GM13976 (cell line): ENCODE measurements around the gene MVB12B.

Experiments used
- DNase-seq: peaks from one replicate; pipeline ENCODE4 v3.0.0; 2012; ENCODE audit warnings: low spot score
- in situ Hi-C: fragments of 300-500 bp; cut with MboI; formaldehyde crosslinking; loops from one replicate; pipeline ENCODE4 v1.12.0; 2022; ENCODE audit warnings: low sequenced_read_pairs, mixed read lengths, inconsistent platforms; ENCODE audit not compliant: unreplicated experiment
- TF ChIP-seq, protein P1 (sequence below): IDR thresholded peaks from 2 replicates; pipeline ENCODE4 v1.5.1; 2012; ENCODE audit warnings: borderline replicate concordance, mild to moderate bottlenecking; ENCODE audit not compliant: insufficient read depth; ENCODE audit errors: extremely low read depth, missing control alignments, control extremely low read depth

MVB12B gene

GRCh38 chr9:126496181-126496576 lies 169.6 kb downstream of the MVB12B start:
- TF ChIP-seq, protein P1, sequence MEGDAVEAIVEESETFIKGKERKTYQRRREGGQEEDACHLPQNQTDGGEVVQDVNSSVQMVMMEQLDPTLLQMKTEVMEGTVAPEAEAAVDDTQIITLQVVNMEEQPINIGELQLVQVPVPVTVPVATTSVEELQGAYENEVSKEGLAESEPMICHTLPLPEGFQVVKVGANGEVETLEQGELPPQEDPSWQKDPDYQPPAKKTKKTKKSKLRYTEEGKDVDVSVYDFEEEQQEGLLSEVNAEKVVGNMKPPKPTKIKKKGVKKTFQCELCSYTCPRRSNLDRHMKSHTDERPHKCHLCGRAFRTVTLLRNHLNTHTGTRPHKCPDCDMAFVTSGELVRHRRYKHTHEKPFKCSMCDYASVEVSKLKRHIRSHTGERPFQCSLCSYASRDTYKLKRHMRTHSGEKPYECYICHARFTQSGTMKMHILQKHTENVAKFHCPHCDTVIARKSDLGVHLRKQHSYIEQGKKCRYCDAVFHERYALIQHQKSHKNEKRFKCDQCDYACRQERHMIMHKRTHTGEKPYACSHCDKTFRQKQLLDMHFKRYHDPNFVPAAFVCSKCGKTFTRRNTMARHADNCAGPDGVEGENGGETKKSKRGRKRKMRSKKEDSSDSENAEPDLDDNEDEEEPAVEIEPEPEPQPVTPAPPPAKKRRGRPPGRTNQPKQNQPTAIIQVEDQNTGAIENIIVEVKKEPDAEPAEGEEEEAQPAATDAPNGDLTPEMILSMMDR = no peak
- no peak for DNase-seq
- in situ Hi-C loops = loop anchor here (25.0 kb wide), 1 partner anchor 184 kb away; no protein-coding TSS in a partner anchor

DNA sequence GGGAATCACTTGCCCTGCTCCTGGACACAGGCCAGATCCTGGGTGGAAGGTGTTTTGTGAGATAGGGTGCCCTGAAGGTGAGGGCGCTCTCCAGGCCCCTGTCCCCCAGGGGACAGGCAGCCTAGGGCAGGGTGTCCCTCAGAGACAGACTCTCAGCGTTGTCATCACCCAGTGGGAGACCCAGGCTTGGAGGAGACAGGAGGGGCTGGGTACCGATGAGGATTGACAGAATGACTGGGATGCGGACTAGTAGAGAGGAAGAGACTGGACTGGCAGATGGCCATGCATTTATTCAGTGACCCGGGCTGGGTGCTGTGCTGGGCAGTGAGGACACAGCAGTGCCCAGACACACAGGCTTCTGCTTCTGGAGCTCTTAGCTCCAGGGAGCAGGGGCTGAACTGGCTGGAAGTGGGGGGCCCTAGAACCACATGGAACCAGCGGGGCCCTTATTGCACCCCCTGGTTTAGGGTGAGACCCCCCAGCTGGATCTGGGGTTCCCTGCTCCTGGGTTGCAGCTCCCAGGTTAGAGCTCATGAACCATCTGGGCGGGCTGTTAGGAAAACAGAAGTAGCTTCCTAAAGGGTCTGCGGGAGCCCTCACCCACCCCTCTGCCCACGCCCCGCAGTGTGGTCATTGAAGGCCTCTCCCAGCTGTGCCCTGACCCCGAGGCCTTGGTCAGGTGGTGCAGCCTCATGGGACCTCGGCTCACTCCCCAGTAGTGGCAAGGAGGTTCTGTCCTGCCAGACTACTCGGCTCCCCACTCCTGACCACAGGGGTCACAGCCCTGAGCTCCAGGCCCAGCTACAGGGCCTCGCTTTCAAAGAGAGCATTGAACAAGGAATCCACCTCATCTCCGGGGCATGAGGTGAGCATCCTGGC lies 170.4 kb downstream of the MVB12B start:
- TF ChIP-seq, protein P1 = no peak
- in situ Hi-C loops = loop anchor here (25.0 kb wide), 1 partner anchor 185 kb away; no protein-coding TSS in a partner anchor
- DNase-seq = no peak

DNA sequence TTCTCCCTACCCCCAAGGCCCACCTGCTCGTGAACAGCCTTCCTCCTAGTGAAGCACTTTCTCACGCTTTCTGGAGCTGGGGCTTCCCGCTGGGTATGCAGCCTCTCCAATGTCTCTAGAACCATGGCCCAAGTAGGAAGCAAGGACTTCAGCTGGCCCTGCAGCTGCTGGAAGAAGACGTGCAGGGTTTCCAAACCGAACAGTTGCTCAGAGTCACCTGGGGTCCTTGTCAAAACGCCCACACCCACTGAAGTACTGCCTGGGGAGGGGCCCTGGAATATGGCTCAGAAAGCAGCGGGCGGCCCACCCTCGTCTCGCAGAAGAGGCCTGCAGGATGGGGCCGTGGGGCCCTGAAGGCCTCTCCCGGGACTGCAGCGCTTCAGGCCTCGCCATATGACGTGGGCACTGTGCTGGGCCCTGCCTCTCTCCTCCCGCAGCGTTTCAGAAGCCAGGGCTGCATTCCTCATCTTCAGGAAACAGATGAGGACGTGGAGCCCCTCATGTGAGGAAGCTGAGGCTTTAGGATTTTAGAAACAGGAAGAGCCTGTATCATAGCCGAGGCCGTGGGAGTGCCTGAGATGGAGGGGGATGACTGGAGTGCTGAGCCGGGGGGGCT lies 171.1 kb downstream of the MVB12B start:
- DNase-seq = no peak

DNA sequence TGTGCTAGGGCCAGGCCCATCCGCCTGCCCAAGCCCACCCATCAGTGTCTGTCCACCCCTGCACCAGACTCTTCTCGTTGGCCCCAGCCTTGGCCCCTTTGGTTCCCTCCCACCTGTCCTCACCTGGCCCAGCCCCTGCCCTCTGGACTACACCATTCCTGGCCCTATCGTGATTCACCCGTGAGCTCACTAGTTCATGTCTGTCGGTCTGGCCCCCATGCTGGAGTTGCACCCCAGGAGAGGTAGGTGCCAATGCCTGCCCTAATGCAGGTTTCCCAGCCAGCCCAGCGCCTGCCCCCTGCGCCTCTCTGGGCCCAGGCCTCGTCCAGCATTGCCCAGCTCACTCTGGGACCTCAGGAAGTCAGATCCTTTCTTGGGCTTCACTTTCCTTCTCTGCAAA lies 171.7 kb downstream of the MVB12B start:
- no peak for DNase-seq
- TF ChIP-seq, protein P1 = no peak
- in situ Hi-C loops = loop anchor here (25.0 kb wide), 1 partner anchor 186 kb away; no protein-coding TSS in a partner anchor

More for the DNA sequence above, 171.1 kb downstream of the MVB12B start:
- TF ChIP-seq, protein P1 = no peak
- in situ Hi-C loops = loop anchor here (25.0 kb wide), 1 partner anchor 185 kb away; no protein-coding TSS in a partner anchor

- in situ Hi-C loops = loop anchor here (25.0 kb wide), 1 partner anchor 187 kb away; no protein-coding TSS in a partner anchor
- peak; percentile 79 for DNase-seq
- TF ChIP-seq, protein P1 = peak; percentile 93
Observed at GRCh38 chr9:126499005-126499910, 172.6 kb downstream of the MVB12B start.
